SH-SY5Y (cell line): ENCODE measurements around the gene FABP7.

ENCODE experiments used
- GATA2 ChIP-seq: IDR thresholded peaks from 2 replicates; pipeline ENCODE4 v1.6.1; 2011; ENCODE audit warnings: mild to moderate bottlenecking, low read depth, low read length
- GATA3 ChIP-seq: IDR thresholded peaks from 2 replicates; pipeline ENCODE4 v1.6.1; 2011; ENCODE audit warnings: low read depth, mild to moderate bottlenecking, low read length, moderate library complexity

Gene FABP7

DNA sequence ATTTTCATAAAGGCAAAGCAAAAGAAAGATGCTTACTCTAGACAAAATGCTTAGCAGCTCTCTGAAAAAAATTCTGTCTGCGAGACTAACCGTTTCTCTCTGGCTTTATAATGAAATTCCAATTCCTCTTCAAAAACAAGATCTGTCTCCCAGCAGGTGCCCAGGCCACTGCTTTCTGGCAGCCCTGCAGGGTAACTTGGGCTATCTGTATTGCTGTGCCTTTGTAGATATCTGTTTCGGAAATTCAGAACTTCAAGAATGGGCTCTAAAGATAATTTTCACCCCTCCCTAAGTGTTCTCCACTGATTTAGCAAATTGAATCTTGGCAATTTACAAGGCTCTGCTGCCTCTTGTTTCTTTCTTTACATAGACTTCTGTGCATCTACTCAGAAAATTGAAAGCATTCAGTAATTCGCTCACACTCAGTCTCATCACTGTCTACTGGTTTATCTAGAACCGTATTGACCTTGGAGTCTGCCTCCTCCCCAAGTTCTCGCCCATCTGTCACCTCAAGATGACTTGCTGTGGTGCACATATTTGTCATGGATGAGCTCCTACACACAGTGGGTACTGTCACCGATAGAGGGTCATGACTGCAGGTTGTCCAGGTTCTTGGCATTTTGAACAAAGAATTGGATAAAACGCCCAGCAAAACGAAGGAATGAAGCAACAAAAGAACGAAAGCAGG lies 26.4 kb upstream of the FABP7 start:
- TF ChIP-seq GATA2 = no peak
- no peak for TF ChIP-seq GATA3

DNA sequence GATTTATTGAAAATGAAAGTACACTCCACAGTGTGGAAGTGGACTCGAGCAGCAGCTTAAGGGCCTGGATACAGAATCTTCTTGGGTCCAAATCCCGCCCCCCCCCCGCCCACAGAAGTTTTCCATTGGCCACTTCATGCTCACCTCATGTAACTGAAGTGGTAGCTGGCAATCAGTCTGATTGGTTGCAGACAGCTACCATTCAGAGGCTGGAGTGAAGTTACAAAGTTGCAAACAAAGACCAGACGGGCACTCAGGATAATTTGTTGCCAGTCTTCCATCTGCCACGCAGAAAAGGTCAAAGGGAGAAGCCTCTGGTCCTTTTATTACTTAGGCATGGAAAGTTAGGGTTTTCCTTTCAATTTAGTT lies 25.8 kb upstream of the FABP7 start:
- no peak for TF ChIP-seq GATA3
- TF ChIP-seq GATA2 = no peak

DNA sequence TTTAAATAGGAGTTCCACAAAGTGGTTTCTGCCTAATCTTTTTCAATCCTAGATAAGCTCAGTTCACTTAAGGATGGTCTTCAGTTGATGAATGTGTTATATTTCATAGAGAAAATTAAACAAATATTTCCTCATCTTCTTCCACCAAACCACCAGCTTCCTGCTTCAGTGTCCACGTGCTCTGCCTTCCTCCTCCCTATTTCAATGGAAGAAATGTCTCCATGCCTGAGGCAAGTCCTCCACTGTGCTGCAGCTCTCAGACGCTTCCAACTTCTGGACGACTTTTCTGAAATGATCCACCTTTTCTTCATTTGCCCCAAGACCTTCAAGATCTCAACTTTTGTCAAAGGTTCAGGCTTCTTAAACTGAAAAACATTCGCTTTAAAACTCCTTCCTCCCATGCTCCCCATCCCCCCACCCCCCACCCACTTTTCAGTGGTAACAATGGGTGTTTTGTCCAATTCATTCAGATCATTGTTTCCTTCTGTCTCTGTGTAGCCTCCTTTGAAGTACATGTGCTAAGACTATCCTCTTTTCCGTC lies 25.3 kb upstream of the FABP7 start:
- TF ChIP-seq GATA3 (no peak), GATA2 (no peak)

DNA sequence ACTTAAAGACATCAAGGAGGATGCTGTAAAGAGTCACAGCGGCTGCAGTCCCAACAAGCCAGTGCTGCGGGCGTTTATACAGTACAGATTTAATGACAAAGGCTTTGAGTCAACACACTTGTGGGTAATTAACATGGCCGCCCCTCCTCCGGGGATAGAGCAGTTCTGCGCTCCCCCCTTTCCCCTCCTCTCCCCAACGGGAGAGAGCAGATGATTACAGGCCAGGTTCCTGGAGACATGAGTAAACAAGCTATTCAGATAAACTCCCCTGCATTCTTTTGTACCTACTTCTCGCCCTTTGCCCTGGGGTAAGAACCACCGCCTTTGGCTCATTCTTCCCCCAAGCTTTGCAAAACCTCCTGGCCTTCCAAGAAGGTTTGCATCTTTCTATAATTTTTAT lies 23.6 kb upstream of the FABP7 start:
- TF ChIP-seq GATA3 = no peak
- no peak for TF ChIP-seq GATA2

DNA sequence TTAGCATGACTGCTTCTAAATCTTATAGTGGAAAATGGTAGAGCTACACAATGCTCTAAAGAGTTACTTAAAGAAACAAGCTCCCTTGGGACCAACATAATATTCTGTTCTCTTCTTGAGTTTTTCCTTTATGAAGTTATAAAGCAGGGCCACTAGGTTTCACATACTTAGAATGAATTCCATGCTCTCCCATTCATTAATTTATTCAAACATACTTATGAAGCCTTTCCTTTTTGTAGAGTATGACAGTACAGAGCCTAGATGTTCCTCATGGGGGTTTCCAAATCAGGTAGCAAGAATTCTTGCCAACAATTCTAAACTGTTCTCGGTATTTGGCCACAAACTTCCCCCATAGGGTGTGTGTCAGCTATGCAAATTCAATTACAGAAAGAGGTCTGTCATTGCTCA lies 20.6 kb upstream of the FABP7 start:
- TF ChIP-seq GATA3 (no peak), GATA2 (no peak)

DNA sequence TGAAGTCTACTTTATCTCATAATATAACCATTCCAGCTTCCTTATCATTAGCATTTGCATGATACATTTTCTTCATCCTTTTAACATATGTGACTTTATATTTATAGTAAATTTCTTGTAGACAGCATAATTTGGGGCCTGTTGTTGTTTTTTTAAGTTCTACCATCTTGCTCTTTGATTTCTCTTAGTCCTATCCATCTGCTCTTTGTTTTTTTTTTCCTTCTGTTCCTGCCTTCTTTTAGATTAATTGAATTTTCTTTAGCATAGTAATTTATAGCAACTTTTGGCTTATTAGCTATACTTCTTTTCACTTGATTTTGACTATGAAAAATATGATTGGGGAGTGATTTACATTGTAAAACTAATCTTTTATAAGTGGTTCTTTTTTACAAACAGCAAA lies 19.2 kb upstream of the FABP7 start:
- TF ChIP-seq GATA2 = no peak
- no peak for TF ChIP-seq GATA3

DNA sequence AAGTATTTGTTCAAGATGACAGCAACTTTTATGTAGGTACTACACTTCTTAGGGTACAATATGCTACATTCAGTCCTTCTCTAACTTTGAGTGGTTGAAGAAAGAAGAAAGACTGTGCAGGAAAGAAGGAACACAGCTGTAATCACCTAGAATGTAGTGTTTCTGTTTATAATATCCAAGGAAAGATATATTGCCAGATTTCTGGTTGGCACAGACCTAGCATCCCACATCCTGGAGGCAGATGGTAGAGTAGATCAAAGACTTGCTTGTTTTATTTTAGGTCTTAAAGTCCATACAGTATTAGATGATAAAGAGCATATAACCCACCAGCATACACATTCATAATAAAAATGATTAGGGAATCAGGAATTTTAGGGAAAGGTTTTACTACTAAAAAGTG lies 13.3 kb upstream of the FABP7 start:
- no peak for TF ChIP-seq GATA2
- TF ChIP-seq GATA3 = no peak

DNA sequence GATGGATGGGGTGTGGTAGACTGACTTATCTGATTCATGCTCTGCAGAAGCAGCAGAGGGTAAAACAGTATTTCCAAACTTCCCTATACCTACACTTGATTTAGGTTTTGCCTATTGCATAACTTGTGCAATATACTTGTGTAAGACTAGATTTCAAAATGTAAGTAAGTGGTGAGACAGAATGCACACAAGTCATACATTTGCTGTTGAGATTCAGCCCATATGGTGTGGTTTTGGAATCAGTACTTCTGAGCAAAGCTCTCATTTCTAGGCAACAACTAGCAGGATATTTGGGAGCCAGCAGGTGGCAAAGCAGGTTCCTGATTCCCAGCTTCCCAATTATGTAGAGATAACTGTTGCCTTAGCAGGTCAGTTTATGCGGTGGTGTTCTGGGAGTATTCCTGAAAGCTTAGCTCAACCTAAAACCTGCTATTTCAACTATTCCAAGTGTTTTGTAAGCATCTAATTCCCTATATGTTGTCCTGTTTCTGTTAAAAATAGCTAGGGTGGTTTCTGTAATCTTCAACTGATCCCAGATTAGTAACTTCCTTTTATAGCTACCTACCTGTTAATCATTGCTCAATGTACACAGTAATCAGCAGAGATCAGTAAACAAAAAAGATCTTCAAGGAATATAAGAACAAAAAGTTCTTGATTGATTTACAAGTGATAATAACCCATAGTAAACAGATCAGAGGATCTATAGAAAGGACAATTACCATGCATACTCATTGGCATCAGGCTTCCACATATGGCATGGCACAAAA lies 8.5 kb upstream of the FABP7 start:
- TF ChIP-seq GATA3 (no peak), GATA2 (no peak)

DNA sequence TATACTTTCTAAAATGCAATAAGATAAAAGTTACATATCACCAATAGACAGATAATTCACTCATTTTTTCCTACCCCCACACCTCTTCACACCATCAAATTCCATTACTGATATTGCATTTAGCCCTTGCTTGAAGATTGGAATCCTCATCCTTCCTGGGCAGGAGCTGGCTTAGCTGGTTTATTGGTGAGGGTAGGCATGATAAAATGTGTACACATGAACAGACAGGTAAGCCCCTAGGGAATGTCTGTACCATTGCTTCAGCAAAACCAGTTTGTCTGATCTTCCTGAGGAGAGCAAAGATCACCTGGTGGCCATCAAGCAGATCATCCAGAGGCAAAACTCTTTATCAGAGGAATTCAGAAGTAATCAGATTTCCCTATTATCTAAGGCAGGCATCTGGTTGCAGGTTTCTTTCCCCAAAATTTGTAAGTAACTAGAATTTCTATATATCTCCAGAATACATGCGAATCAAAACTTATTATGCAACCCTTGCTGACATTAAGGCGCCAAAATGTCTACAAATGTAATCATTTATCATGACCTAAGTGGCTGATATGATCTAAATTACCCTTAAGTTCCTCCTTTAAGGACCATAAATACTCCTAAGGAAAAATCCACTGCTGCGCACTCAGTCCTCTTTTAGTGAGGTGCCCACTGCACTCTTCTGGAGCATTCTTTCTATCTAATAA lies 6.6 kb upstream of the FABP7 start:
- no peak for TF ChIP-seq GATA2

DNA sequence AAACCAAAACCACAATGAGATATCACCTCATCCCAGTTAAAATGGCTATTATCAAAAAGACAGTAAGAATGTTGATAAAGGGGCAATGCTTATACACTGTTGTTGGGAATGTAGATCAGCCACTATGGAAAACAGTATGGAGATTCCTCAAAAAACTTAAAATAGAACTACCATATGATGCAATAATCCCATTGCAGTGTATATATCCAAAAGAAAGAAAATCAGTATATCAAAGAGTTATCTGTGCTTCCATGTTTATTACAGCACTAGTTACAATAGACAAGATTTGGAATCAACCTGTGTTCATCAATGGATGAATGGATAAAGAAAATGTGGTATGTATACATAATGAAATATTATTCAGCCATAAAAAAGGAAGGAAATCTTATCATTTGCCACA lies 3.5 kb upstream of the FABP7 start:
- TF ChIP-seq GATA2 (no peak), GATA3 (no peak)

DNA sequence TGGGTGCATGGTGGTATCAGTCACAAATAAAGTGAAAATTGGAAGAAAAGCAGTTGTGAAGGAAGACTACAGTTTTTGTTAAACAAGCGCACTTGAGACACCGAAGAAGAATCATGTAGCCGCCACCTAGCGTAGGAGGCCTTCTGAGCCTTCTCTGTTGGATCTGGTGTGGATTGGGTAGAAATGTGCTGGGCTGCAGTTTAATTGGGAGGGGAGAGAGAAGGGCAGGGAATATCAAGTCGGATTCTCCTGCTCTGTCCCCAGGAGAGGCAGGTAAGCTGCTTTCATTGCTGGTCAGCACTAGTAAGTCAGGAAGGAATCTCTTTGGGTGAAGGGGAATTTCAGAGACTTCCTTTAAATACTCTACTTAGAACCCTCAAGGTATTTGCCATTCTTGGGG lies 1.2 kb upstream of the FABP7 start:
- TF ChIP-seq GATA3 (no peak), GATA2 (no peak)

DNA sequence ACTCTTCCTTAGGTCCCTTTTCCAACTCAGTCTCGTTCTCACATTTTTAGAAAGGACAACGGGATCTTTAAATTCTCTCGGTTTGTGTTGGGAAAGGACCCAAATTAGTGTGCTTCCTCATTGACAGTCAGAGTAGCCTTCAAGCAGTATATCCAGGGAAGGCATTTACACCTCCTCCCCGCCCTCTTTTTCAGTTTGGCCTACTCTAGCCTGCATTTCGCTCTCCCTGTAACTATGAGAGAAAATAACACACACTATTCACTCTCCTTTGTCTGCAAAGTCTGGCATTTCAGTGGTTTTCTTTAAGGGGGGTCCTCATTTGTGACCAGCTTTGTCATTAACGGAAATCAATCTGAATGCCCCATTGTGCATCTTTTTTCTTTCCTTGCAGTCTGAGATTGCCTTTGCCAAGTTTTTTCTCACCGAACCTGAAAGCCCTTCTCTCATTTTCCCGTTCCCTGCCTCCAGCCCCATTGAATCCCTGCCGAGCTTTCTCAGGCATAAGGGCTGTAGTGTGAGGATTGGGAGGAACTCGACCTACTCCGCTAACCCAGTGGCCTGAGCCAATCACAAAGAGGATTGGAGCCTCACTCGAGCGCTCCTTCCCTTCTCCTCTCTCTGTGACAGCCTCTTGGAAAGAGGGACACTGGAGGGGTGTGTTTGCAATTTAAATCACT lies 393 bp upstream of the FABP7 start:
- no peak for TF ChIP-seq GATA2
- no peak for TF ChIP-seq GATA3

DNA sequence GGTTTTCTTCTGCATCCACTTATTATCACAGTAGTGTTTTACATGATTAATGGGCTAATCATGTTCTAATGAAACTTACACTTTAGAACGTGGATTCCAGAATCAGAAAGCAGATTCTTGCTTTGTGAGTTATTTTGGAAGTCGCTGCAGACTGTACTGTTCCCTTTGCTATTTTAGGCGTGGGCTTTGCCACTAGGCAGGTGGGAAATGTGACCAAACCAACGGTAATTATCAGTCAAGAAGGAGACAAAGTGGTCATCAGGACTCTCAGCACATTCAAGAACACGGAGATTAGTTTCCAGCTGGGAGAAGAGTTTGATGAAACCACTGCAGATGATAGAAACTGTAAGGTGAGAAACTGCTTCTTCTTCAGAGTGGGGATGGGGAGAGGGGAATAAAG lies 598 bp downstream of the FABP7 start:
- TF ChIP-seq GATA3 (no peak), GATA2 (no peak)

DNA sequence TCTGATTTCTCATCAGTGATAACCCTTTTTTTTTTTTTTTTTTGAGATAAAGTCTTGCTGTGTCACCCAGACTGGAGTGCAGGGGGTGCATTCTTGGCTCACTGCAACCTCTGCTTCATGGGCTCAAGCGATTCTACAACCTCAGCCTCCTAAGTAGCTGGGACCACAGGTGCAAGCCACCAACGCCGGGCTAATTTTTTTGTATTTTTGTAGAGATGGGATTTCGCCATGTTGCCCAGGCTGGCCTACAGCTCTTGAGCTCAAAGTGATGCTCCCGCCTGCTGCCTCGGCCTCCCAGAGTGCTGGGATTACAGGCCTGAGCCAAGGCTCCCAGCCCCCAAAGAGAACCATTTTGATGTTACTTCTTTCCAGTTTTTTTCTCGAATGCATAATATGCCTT lies 2.2 kb downstream of the FABP7 start:
- TF ChIP-seq GATA2 (no peak), GATA3 (no peak)
